Omental fat pad (tissue), 4 donors: ENCODE data around the gene DMBX1. TPM values are rescaled to one million over a fixed set of nuclear protein-coding genes. Genes with fewer than 3 reads are reported as not detected.

Experiments
- ATAC-seq: fragments of 150-250 bp; one replicate; pipeline ENCODE4 v1.9.1; 2016; ENCODE audit warnings: mild to moderate bottlenecking, moderate library complexity; ENCODE audit not compliant: low FRiP score
- DNase-seq: peaks from one replicate; pipeline ENCODE4 v3.0.0-alpha.2; 2019; ENCODE audit warnings: low spot score
- total RNA-seq, 4 donors: library from RNA; depleted of rRNA; stranded (reverse); fragments of >200 nt; gene quantifications; one replicate each; pipeline ENCODE4 v1.1.0, GENCODE V29; 2016
- TF ChIP-seq, protein P1 (sequence below), 3 donors: fragments of 450-650 bp; IDR thresholded peaks; one replicate each; pipeline ENCODE4 v1.5.1; 2016 to 2017; ENCODE audit warnings: antibody characterized with exemption in 3 of 3, mild to moderate bottlenecking in 3 of 3, moderate library complexity in 2 of 3

The DMBX1 gene
- total RNA-seq, 4 donors from 2014 or later, result not detected

- DNase-seq (no peak), ATAC-seq (no peak)
- TF ChIP-seq, protein P1, sequence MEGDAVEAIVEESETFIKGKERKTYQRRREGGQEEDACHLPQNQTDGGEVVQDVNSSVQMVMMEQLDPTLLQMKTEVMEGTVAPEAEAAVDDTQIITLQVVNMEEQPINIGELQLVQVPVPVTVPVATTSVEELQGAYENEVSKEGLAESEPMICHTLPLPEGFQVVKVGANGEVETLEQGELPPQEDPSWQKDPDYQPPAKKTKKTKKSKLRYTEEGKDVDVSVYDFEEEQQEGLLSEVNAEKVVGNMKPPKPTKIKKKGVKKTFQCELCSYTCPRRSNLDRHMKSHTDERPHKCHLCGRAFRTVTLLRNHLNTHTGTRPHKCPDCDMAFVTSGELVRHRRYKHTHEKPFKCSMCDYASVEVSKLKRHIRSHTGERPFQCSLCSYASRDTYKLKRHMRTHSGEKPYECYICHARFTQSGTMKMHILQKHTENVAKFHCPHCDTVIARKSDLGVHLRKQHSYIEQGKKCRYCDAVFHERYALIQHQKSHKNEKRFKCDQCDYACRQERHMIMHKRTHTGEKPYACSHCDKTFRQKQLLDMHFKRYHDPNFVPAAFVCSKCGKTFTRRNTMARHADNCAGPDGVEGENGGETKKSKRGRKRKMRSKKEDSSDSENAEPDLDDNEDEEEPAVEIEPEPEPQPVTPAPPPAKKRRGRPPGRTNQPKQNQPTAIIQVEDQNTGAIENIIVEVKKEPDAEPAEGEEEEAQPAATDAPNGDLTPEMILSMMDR (IDR thresholded peaks at IDR 0.05), result no peak
These were observed 35.8 kb downstream of the DMBX1 start for GRCh38 chr1:46525253-46525983.

DNA sequence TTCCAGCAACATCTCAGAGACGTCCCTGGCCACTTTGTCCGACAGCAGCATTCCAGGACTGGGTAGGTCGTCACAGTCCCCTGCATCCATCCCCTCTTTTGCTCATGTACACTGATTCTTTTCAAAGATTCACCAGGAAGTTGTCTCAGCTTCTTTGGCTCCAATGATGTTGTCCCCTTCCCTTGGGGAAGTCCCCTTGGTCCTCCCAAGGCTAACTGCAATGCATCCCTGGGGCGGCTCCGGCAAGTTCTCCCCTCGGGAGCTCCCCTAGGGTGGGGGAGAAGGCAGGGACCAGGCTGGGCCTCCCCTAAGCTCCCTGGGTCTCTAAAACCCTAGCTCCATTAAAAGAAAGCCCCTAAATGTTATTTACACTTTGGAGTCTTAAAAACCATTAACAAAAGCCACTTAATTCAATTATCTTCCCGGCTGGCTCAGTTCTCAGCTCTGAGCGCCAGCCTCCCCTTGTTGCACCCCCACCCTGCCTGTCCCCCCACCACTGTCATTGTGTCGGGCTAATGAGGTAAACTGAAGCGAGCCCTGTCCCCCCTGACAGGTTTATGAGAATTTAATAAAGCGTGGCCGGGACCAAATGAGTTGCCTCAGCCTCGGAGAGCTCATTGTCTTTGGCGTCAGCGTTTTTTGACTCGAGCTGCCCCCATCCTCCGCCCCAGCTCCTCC, 36.5 kb downstream of the DMBX1 start:
- ATAC-seq (no peak), DNase-seq (no peak)
- TF ChIP-seq, protein P1 (IDR thresholded peaks at IDR 0.05), result no peak

- DNase-seq (no peak), ATAC-seq (no peak)
- TF ChIP-seq, protein P1 (IDR thresholded peaks at IDR 0.05), result no peak
These were observed 37.2 kb downstream of the DMBX1 start for GRCh38 chr1:46526691-46527291.

GRCh38 chr1:46527474-46528296, 38.0 kb downstream of the DMBX1 start:
- DNase-seq (peak; percentile 81), ATAC-seq (peak; percentile 78)
- TF ChIP-seq, protein P1 (IDR thresholded peaks at IDR 0.05), result peak in 2 of 3 donors; percentile 37 to 48

- no peak for DNase-seq
- ATAC-seq, result no peak
- TF ChIP-seq, protein P1 (IDR thresholded peaks at IDR 0.05), result no peak
These were observed 38.8 kb downstream of the DMBX1 start for GRCh38 chr1:46528297-46528955.

- ATAC-seq (no peak), DNase-seq (no peak)
- TF ChIP-seq, protein P1 (IDR thresholded peaks at IDR 0.05), result no peak
These were observed 39.5 kb downstream of the DMBX1 start for GRCh38 chr1:46529031-46529630.
